Activated CD4-positive, alpha-beta T cell treated with anti-CD3 and anti-CD28 coated beads, Interleukin-2, Interleukin-6, amounts not matched to agents 100 ng/mL and 50 ng/mL, durations not matched to agents 16 hours and 8 hours (primary cell): ENCODE measurements around the gene LILRB1.
"Not testable (repeated sequence)": the region's sequence is repeated elsewhere in the genome, so short reads cannot be mapped to it uniquely, and the experiment has no call there.

ENCODE experiments used
- DNase-seq: peaks from one replicate; pipeline ENCODE4 v3.0.0-alpha.2; 2020

Gene LILRB1

DNA sequence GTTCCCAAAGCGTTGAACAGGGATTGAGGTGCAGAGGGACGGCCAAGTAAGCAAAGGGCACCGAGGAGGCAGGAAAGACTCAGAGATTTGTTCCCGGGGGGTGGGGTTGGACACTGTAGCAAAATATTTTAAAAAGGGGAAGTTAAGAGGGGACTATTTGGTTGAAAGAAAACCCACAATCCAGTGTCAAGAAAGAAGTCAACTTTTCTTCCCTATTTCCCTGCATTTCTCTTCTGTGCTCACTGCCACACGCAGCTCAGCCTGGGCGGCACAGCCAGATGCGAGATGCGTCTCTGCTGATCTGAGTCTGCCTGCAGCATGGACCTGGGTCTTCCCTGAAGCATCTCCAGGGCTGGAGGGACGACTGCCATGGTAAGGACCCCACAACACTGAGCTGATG is at the start of gene LILRB1:
Gene LILRB1, plus strand, starts transcription at position 223 of the 400 bp plus-strand sequence. CDS start 590 bp downstream, outside the sequence.
- not testable (repeated sequence) for DNase-seq

- no peak for DNase-seq
Measured at GRCh38 chr19:54586397-54586796, 43.9 kb upstream of the LILRB1 start.

GRCh38 chr19:54587026-54587425 is 43.3 kb upstream of the LILRB1 start:
- DNase-seq: no peak

GRCh38 chr19:54593445-54593844 is 36.8 kb upstream of the LILRB1 start, which contains the start of gene LILRA1:
Gene LILRA1 (plus strand): TSS chr19:54593632. CDS start chr19:54594245, 613 bp downstream.
- DNase-seq: not testable (repeated sequence)

- not testable (repeated sequence) for DNase-seq
Measured at GRCh38 chr19:54593931-54594626, 36.2 kb upstream of the LILRB1 start.

- no peak for DNase-seq
Measured at GRCh38 chr19:54594737-54595136, 35.5 kb upstream of the LILRB1 start.

GRCh38 chr19:54595680-54596436 is 34.4 kb upstream of the LILRB1 start:
- not testable (repeated sequence) for DNase-seq

DNA sequence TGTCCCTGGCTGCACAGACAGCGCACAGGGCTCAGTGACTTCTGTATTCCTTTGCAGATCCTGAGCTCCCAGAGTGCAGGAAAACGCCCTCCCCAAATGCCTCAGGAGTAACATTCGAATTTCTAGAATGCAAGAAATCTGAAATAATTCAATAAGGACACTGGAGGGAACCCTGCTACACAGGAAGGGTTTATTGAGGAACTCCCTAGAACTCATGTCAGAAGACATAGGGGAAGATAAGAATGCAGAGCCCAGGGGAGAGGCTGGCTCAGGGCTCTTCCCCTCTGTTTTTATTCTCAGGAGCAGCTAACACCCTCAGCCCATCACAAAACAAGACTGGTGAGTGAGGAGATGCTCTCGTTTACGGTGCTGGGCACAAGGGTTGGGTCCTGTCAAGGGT is 30.1 kb upstream of the LILRB1 start:
- no peak for DNase-seq

GRCh38 chr19:54606230-54606629 is 24.1 kb upstream of the LILRB1 start:
- DNase-seq: no peak

DNA sequence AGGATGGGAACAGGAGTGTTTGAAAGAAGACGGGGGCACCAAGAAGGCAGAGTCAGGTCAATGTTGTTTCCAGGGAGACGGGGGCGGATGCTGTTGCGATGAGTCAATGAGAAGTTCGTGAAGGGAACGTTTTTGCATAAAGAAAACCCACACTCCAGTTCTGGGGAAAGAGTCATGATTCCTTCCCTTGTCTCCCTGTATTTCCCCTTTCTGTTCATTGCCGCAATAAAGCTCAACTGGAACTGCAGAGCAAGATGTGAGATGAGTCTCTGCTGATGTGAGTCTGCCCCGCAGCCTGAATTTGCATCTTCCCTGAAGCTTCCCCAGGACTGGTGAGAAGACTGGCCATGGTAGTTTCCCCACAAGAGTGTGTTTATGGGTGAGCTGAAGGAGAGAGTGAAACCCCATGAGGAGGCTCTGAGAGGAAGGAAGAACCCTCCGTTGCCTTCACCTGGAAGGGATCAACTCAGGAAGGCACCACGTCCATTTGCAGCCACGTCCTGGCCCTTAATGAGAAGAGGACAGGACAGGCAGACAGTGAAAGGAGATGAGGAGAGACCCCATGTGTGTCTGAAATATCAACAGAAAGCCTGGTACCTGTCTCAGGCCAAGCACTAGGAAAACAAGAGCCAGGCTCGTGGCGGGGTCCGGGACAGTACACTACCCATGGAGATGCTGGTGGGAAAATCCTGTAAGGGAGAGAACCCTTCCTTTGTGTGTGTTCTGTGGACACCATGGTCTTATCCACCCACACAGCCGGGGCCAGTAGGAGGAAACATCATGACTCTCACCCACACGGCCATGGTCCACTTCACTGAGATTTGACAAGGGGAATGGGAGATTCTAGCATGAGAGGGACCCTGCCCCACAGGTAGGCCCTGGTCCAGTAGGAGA is 23.1 kb upstream of the LILRB1 start:
- DNase-seq: no peak

DNA sequence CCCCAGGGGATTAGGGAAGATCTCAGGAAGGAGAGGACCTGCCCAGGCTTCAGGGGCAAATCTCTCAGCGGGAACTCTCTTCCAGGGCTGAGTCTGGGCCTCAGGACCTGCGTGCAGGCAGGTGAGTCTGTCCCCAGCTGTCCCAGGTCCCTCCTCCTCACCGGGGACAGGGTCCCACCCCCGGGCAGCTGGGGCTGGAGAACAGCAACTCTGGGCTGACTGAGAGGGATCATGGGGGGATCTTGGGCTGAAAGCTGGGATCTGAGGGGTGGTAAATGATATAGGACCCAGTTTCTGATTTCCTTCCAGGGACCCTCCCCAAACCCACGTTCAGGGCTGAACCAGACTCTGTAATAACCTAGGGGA is 22.5 kb upstream of the LILRB1 start:
- no peak for DNase-seq

DNA sequence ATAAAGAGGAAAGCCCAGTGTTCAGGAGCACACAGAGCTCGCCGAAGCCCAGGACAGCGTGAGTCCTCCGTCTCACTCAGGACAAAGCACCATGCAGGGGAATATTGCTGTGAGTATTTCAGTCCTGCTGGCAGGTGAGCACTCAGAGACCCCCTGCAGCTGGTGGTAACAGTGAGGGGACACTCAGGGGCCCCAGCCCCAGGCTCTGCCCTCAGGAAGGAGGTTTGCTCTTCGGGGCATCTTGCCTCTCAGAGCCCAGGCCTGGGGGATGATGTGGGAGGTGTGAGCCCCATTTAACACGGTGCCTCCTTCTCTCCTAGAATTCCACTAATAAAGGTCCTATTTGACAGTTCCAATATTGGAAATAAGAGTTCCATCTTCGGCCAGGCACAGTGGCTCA is 22.1 kb upstream of the LILRB1 start:
- DNase-seq: no peak

GRCh38 chr19:54608792-54609191 is 21.5 kb upstream of the LILRB1 start:
- no peak for DNase-seq

DNA sequence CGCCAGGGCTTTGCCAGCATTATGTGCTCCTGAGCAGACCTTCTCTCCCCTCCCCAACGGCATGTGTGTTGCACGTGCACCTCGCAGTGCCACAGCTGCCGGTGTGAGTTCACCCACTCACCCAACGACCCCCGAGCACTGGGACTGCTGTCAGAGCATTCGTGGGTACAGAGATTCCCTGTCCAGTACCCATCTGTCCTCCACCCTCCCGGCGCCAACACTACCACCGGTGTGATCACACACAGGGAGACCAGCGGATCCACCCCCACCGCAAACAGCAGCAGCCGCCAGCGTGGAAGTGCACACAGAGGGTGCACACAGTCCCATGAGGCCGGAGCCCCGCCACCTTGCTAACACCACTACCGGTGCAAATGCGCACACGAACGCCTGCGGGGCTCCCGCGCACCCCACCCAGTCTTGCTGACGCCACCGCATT is 20.9 kb upstream of the LILRB1 start:
- DNase-seq: no peak

DNA sequence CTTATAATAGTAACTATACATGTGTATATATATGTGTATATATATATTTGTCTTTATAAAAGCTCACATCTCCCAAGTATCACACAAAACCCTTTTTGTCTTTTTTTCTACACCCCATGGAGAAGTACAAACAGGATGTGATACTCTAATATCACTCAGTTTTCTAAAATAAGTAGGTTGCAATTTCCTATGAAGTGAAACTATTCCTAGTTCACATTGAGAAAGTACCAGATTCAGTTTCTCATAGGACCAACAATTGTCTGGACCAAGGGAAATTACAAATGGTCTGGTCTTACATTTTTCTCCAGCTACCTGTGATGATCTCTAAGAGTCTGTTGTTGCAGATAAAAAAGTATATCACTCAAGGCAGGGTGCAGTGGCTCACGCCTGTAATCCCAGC is 17.9 kb upstream of the LILRB1 start:
- DNase-seq: no peak

GRCh38 chr19:54614726-54615125 is 15.6 kb upstream of the LILRB1 start:
- no peak for DNase-seq

- DNase-seq: no peak
Measured at GRCh38 chr19:54616057-54616456, 14.2 kb upstream of the LILRB1 start.

DNA sequence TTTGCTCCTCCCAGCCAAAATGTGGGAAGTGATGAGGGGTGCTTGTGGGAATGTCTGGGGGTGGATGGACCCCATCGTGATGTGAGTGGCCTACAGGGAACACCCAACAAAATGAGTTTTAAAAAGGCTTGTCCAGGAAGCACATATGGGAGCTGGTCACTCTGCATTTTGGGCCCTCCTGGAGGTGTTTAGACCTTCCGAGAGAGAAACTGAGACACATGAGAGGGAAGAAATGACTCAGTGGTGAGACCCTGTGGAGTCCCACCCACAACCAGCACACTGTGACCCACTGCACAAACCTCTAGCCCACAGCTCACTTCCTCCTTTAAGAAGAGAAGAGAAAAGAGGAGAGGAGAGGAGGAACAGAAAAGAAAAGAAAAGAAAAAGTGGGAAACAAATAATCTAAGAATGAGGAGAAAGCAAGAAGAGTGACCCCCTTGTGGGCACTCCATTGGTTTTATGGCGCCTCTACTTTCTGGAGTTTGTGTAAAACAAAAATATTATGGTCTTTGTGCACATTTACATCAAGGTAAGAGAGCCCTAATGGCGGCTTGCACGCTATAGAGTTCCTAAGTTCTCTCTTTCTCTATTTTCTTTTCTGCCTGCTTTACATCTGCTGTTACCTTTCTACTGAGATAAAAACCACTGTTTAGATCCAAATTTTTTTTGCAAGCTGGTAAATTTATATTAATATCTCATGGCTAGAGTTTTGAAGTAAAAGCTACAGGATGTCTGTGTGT is 13.3 kb upstream of the LILRB1 start:
- no peak for DNase-seq

GRCh38 chr19:54620464-54620863 is 9.8 kb upstream of the LILRB1 start:
- no peak for DNase-seq

- DNase-seq: no peak
Measured at GRCh38 chr19:54622431-54622830, 7.9 kb upstream of the LILRB1 start.

GRCh38 chr19:54624234-54624633 is 6.0 kb upstream of the LILRB1 start:
- not testable (repeated sequence) for DNase-seq

DNA sequence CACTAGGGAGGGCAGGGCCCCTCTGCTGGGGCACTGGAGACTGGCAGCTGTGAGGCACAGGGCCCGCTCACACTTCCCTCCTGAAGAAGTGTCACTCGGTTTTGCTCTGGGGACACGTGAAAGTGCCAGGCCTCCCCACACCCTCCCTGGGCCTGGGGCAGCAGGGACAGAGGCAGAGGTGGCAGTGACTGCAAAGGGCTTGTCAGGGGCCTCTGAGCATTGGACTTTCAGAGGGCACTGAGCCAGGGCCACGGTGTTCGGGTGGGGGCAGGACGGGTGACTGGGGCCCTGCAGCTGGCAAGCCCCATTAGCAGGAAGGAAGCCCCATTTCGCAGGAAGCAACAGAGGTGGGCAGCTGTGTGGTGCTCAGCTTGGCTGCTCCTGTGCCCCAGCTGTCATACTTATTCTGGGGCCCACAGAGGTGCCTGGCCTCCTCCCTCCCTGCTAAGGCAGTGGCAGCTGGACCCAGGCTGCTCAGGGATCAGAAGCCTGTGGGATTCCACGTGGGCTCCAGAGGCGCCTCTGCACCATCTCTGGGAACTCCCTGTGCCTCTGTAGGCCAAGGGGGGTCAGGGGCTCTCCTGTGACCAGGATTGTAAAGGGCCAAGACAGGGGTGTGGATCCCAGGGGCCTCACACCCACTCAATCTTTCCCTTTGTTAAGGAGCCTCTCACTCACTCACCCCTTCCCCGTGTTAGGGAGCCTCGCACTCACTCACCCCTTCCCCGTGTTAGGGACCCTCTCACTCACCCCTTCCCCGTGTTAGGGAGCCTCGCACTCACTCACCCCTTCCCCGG is 5.2 kb upstream of the LILRB1 start:
- DNase-seq: not testable (repeated sequence)
